ENCODE data around the gene MYCL.

DNA sequence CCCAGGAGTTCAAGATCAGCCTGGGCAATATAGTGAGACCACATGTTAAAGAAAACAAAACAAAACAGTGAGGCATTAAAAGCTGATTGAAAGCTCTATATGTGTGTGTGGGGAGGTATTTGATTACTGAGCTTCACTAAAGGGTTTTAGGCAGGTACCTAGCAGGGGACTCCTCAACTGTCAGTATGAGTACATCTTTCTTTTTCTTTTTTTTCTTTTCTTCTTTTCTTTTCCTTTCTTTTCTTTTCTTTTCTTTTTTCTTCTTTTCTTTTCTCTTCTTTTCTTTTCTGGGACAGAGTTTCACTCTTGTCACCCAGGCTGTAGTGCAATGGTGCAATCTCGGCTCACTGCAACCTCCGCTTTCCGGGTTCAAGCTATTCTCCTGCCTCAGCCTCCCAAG is 8.5 kb upstream of the MYCL start:
- TF ChIP-seq, protein P1, sequence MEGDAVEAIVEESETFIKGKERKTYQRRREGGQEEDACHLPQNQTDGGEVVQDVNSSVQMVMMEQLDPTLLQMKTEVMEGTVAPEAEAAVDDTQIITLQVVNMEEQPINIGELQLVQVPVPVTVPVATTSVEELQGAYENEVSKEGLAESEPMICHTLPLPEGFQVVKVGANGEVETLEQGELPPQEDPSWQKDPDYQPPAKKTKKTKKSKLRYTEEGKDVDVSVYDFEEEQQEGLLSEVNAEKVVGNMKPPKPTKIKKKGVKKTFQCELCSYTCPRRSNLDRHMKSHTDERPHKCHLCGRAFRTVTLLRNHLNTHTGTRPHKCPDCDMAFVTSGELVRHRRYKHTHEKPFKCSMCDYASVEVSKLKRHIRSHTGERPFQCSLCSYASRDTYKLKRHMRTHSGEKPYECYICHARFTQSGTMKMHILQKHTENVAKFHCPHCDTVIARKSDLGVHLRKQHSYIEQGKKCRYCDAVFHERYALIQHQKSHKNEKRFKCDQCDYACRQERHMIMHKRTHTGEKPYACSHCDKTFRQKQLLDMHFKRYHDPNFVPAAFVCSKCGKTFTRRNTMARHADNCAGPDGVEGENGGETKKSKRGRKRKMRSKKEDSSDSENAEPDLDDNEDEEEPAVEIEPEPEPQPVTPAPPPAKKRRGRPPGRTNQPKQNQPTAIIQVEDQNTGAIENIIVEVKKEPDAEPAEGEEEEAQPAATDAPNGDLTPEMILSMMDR (IDR thresholded peaks at IDR 0.05): no peak
- no peak for TF ChIP-seq POLR2A (IDR thresholded peaks at IDR 0.05)

Measured in right lobe of liver (tissue), 4 donors.